Measurements from ENCODE around the gene USP50.
"Not testable (repeated sequence)": the region's sequence is repeated elsewhere in the genome, so short reads cannot be mapped to it uniquely, and the experiment has no call there.

The USP50 gene

DNA sequence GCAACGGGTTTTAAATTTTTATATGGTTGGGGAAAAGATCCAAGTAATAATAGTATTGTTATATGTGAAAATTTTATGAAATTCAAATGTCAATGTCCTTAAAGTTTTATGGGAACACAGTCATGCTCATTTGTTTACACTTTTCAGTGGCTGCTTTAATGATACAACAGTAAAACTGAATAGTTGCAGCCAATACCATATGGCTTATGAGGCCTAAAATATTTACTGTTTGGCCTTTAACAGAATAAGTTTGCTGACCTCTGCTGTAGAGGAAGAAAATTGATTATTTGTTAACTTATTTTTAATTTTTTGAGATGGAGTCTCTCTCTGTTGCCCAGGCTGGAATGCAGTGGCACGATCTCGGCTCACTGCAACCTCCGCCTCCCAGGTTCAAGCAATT, 44.7 kb downstream of the USP50 start:
- no peak for DNase-seq

GRCh38 chr15:50500352-50500751, 46.1 kb downstream of the USP50 start:
- DNase-seq = no peak

DNA sequence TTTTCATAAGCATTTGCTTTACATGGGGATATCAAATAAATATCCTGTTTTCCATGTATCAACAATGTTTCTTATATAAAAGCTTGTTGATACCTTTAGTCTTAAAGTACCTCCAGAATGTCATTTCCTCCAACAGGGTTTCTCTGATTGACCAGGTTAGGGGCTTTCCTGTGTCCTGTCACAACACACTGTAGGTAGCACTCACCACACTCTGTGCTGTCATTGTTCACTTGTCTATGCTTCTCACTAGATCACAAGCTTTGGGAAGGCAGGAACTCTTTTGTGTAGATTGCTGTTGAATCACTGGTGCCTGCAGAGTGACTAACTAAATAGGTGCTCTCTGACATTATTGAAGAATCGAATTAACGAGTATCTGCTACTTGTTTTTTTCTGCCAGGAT, 49.8 kb downstream of the USP50 start:
- DNase-seq = no peak

DNA sequence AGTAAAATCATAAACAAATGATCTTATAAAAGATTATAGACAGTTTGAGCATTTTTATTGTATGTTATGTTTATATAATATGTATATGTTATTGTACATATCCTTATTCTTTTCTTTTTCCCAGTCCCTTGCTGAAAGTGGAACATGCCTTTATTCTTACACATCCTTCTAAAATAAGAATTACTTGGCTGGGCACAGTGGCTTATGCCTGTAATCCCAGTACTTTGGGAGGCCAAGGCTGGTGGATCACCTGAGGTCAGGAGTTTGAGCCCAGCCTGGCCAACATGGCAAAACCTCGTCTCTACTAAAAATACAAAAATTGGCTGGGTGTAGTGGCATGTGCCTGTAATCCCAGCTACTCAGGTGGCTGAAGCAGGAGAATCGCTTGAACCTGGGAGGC, 51.9 kb downstream of the USP50 start:
- not testable (repeated sequence) for DNase-seq

DNA sequence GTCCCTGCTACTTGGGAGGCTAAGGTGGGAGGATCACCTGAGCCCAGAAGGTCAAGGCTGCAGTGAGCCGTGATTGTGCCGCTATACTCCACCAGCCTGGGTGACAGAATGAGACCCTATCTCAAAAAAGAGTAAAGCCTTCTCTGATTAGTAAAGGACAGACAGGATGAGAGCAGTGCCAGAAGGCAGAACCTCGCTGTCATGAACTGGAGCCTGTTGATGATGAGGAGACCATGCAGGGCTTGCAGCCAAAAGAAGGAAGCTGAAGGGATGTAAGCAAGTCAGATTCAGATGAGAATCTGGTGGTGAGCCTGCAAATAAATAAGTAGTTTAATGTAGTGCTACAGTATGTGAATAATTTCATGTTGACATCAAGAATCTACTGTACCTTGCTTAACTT, 52.8 kb downstream of the USP50 start:
- no peak for DNase-seq

DNA sequence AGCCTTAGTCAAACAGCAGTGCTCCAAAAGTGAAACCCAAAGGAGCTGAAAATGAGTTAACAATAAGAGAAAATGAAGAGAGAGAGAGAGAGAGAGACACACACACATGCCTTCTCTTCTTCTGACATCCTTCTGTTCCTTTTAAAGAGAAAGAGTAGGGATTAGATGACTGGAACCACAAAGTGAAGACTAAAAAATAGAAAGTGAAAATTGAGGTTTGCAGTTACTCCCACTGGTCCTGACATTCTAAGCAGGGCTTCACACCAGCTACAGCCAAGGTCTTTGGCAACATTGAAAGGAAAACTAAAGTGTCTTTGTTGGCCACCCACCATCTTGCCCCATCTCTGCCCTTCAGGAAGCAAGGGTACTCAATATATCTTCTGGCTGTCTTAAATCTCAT, 59.2 kb downstream of the USP50 start:
- no peak for DNase-seq

DNA sequence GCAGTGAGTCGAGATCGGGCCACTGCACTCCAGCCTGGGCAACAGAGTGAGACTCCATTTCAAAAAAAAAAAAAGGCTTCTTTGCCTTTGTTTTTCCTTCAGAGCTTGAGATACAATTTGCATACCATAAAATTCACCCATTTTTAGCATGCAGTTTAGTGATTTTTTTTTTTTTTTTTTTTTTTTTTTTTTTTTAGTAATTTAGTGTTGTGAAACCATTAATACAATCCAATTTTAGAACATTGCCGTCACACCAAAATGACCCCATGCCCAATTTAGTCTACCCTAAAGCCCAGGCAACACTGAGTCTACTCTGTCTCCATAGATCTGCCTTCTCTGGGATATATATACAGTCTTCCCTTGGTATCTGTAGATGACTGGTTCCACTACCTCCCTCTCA, 61.1 kb downstream of the USP50 start:
- no peak for DNase-seq

- no peak for DNase-seq
Measured at GRCh38 chr15:50484781-50485180, 61.7 kb downstream of the USP50 start.

- no peak for DNase-seq
Measured at GRCh38 chr15:50476143-50476542, 70.3 kb downstream of the USP50 start.

GRCh38 chr15:50471072-50471471, 75.4 kb downstream of the USP50 start:
- DNase-seq = no peak

DNA sequence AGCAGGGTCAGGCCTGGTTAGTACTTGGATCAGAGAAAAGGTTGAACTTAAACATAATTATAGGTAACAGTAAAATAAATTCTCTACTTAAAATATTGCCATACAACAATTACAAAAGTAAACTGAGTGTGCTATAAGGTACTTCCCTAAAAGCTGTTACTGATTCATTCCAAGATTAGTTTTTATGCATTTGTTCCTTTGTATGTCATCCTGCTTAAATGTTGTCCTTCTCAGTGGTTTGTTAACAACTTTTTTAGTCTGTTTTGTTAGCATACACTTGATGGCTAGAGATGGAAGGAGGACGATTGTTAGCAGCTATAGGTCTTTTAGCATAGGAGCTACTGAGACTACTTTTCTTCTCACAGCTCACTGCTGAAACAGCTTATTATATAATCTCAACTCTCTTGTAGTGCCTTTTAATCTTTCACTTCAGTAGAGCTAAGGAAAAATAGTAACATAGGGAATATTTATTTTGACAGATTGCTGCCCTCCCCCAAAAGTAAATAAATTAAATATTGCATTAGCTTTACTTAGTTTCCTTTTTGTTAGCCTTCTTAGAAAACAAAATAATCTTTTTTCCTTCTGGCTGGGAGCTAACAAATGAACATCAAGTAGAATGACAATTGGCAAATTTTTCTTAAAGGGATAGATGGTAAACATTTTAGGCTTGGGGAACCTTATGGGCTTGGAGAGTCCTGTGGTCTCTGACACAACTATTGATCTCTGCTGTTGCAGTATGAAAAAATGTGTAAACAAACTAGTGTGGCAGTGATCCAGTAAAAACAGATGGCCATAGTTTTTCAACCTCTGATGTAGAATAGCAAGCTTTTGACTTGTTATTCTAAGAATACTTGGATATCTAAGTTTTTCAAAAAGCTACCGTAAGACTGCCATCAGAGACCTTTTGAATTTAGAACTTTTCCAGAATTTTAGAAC, 82.8 kb downstream of the USP50 start:
- DNase-seq = no peak

DNA sequence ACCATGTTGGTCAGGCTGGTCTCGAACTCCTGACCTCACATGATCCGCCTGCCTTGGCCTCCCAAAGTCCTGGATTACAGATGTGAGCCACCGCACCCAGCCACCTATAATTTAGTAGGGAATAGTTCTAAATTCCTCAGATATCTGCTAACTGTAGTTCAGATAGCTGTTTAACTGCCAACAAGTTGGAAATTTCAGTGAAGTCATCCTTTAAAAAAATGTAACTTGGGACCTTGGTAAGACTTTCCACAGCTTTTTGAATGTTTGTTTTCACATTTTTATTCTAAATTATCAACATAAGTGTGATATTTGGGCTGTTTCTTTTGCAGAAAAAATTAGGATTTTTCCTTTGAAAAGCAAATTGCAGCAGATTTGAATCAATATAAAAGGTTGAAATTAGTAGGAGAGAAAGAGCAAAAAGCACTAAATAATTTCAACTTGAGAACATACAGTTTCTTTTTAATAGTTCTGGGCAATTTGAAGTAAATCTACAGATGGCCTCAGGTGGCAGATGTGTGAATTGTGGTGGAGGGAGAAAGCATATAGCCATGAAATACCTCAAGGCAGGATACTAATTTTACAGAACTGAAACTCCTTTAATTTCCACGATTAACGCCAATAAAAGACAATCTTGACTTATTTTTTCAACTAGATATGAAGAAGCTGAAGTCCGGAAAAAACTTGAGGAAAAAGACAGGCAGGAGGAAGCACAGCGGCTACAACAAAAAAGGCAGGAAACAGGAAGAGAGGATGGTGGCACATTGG, 87.9 kb downstream of the USP50 start:
- no peak for DNase-seq

- no peak for DNase-seq
Measured at GRCh38 chr15:50452927-50453326, 93.5 kb downstream of the USP50 start.

All from NCI-H446 treated with DMSO at 0.1 percent for 48 hours (cell line).